ENCODE results near the gene ZNF319. TPM values are rescaled to one million over a fixed set of nuclear protein-coding genes. Genes with fewer than 3 reads are reported as not detected.

The ZNF319 gene
- total and polyA plus RNA-seq, 2 of the 13 experiments (the other 11 are each of a cell fraction or from before 2014, with no cell fraction given) = 2.4 to 3.6 TPM

DNA sequence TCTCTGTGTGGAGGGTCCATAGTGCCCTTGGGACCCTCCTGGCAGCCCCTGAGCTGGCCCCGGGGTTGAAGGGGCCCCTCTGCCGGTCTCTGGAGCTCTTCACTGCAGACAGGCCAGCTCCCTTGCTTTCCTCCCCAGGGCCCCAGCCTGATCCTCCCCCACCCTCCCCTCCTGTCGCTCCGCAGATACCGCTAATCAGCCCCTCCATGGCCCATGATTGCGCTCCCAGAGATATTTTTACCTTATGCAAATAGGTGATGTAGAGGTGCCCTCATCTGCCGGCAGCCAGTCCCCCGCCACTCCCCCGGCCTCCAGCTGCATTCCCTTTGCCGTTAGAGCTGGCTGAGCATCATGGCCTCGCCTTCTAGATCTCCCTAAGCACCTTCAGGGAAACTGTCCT lies 34.3 kb upstream of the ZNF319 start:
- Histone ChIP-seq H3K79me2 (ENCODE audit: insufficient read depth, low read length) (peaks cover 6% of the 10 kb centered on the region), H4K20me1 (ENCODE audit: insufficient read depth, low read length) (peaks cover 15% of the 10 kb centered on the region; the same call in 1 of the 2 replicates), H3K27ac (ENCODE audit: extremely low read length, insufficient read depth, low read length) (no peak overlapping the region), H3K36me3 (replicated peaks in 1 of 2; ENCODE audit: control insufficient read depth in 1 of 2, insufficient read depth in 2 of 2, low read length in 2 of 2) (peaks cover 15 to 28% of the 10 kb centered on the region in 2 experiments), H3K9me3 (ENCODE audit: low read length) (no peaks in the 10 kb centered on the region), H2AFZ (ENCODE audit: low read length) (no peak overlapping the region), H3K9ac (ENCODE audit: insufficient read depth, low read depth, low read length) (no peak overlapping the region), H3K4me1 (ENCODE audit: insufficient read depth, low read length) (peaks cover 27% of the 10 kb centered on the region), H3K4me3 (replicated peaks in 1 of 3; ENCODE audit: insufficient read depth in 1 of 3, low read depth in 2 of 3, low read length in 3 of 3) (no peak overlapping the region), H3K4me2 (ENCODE audit: low read depth, low read length) (no peak overlapping the region), H3K27me3 (ENCODE audit: control insufficient read depth in 1 of 2, insufficient read depth in 2 of 2, low read length in 2 of 2) (no peaks in the 10 kb centered on the region)
- in situ Hi-C loops (cut with HindIII; ENCODE audit: extremely low pct_ligation_motif_present, low pct_unique_long_range_greater_than_20kb) (no loop called here), intact Hi-C loops (cut with micrococcal nuclease; ENCODE audit: unreplicated experiment) (no loop called here)
- POLR2A ChIA-PET = interaction anchor here (1.4 kb wide), 1 partner anchor 10 kb away, joined by 8 read pairs; no protein-coding TSS in a partner anchor
- DNase-seq (ENCODE audit: low spot score) (no peak), ATAC-seq (no peak), FAIRE-seq (no peak)
- no TSS peak for BruUV-seq (replicated peaks)
- 94% methylated on average over 11 of the region's 11 CpGs for WGBS (ENCODE audit: low lambda C conversion rate)
- CTCF ChIA-PET (ENCODE audit: low intra/inter-chr PET ratio, low total read pairs) = no interaction called here
- TF ChIP-seq ZNF33B (CRISPR knock-in tag; IDR thresholded peaks at IDR 0.05) = no peak
- TF ChIP-seq PHF8 (CRISPR knock-in tag; IDR thresholded peaks at IDR 0.05) = no peak
- no peak for TF ChIP-seq HNRNPLL (IDR thresholded peaks at IDR 0.05; ENCODE audit: low read depth, low read length, poor library complexity, severe bottlenecking)
- TF ChIP-seq NR2F2 (IDR thresholded peaks at IDR 0.05; ENCODE audit: borderline replicate concordance, low read depth) = no peak
- no peak for TF ChIP-seq PPARG (CRISPR knock-in tag; conservative IDR thresholded peaks at IDR 0.05)
- TF ChIP-seq, protein P1, sequence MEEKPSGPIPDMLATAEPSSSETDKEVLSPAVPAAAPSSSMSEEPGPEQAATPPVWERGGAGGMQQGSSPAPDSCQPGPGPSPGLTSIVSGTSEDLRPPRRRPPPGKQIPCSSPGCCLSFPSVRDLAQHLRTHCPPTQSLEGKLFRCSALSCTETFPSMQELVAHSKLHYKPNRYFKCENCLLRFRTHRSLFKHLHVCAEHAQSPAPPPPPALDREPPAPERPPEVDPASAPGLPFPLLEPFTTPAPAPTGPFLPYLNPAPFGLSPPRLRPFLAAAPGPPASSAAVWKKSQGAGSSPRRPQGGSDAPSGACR (CRISPR knock-in tag; IDR thresholded peaks at IDR 0.05) = no peak
- TF ChIP-seq JUND (CRISPR knock-in tag; IDR thresholded peaks at IDR 0.05) = no peak
- TF ChIP-seq CENPT (CRISPR knock-in tag; IDR thresholded peaks at IDR 0.05; ENCODE audit: low read depth) = no peak
- TF ChIP-seq, protein P2, sequence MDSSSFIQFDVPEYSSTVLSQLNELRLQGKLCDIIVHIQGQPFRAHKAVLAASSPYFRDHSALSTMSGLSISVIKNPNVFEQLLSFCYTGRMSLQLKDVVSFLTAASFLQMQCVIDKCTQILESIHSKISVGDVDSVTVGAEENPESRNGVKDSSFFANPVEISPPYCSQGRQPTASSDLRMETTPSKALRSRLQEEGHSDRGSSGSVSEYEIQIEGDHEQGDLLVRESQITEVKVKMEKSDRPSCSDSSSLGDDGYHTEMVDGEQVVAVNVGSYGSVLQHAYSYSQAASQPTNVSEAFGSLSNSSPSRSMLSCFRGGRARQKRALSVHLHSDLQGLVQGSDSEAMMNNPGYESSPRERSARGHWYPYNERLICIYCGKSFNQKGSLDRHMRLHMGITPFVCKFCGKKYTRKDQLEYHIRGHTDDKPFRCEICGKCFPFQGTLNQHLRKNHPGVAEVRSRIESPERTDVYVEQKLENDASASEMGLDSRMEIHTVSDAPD (CRISPR knock-in tag; IDR thresholded peaks at IDR 0.05) = no peak
- TF ChIP-seq SRSF1 (optimal IDR thresholded peaks at IDR 0.05; ENCODE audit: low read depth, low read length) = no peak
- TF ChIP-seq NFE2 (CRISPR knock-in tag; IDR thresholded peaks at IDR 0.05) = no peak
- TF ChIP-seq ZNF547 (CRISPR knock-in tag; IDR thresholded peaks at IDR 0.05) = no peak
- TF ChIP-seq ZNF329 (CRISPR knock-in tag; IDR thresholded peaks at IDR 0.05; ENCODE audit: low read depth) = no peak
- TF ChIP-seq, protein P3, sequence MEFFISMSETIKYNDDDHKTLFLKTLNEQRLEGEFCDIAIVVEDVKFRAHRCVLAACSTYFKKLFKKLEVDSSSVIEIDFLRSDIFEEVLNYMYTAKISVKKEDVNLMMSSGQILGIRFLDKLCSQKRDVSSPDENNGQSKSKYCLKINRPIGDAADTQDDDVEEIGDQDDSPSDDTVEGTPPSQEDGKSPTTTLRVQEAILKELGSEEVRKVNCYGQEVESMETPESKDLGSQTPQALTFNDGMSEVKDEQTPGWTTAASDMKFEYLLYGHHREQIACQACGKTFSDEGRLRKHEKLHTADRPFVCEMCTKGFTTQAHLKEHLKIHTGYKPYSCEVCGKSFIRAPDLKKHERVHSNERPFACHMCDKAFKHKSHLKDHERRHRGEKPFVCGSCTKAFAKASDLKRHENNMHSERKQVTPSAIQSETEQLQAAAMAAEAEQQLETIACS (CRISPR knock-in tag; IDR thresholded peaks at IDR 0.05) = no peak
